GM23248 (cell line): ENCODE measurements around the gene NEBL.

Experiments used
- EZH2 ChIP-seq: fragments of 200-600 bp; sonication (generic); IDR thresholded peaks from 2 replicates; pipeline ENCODE4 v1.6.1; 2018; ENCODE audit warnings: antibody characterized with exemption, mild to moderate bottlenecking; ENCODE audit not compliant: insufficient read depth, poor library complexity, severe bottlenecking
- EZH2phosphoT487 ChIP-seq: fragments of 200-600 bp; sonication (generic); IDR thresholded peaks from 2 replicates; pipeline ENCODE4 v1.6.1; 2018; ENCODE audit warnings: antibody characterized with exemption, moderate library complexity, mild to moderate bottlenecking, low read depth; ENCODE audit not compliant: insufficient read depth

DNA sequence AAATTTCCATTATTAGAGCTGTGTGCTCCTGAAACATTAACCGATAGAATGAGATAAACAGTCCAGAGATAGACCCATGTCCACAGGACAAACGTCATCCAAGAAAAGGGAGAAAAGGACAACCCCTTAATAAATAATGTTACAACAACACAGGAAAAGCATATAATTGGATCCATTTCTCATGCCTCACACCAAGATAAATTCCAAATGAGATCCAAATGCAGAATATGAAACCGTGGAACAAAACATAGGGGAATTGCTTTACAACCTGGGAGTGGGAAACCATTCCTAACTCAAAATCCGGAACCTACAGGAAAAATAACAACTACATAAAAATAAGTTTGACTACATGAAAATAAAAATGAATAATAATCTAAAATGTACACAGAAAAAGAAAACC, 22.4 kb upstream of the NEBL start:
- no peak for TF ChIP-seq EZH2
- TF ChIP-seq EZH2phosphoT487, result no peak
